PC-3 (cell line): ENCODE measurements around the gene PLK1. TPM values are rescaled to one million over a fixed set of nuclear protein-coding genes. Genes with fewer than 3 reads are reported as not detected.

Source experiments
- ATAC-seq: fragments of 200-7000 bp; cut with Tn5 transposase; 2 replicates; pipeline ENCODE4 v1.9.1; 2020; ENCODE audit warnings: mild to moderate bottlenecking, moderate library complexity
- BruUV-seq: library from RNA; stranded (reverse); fragments of 400-500 nt; replicated peaks from 2 replicates; lab custom pipeline; 2021; lab: Mats Ljungman, UMichigan
- CTCF ChIA-PET: fragments of 300-600 bp; sonication (Branson Sonifier 250); formaldehyde crosslinking; loops from one replicate; lab custom pipeline; 2022; ENCODE audit warnings: antibody characterized with exemption; lab: Charles Lee
- POLR2A ChIA-PET: fragments of 300-600 bp; sonication (Branson Sonifier 250); formaldehyde crosslinking; loops from one replicate; lab custom pipeline; 2022; ENCODE audit warnings: antibody characterized with exemption; ENCODE audit not compliant: unreplicated experiment; lab: Charles Lee
- DNase-seq: peaks from one replicate; pipeline ENCODE4 v3.0.0-alpha.2; 2015
- H2AFZ ChIP-seq: fragments of 300-600 bp; sonication (generic); 2 replicates; pipeline ENCODE4 v1.6.0; 2016; ENCODE audit warnings: antibody characterized with exemption, low read length
- H3F3A ChIP-seq: fragments of 300-600 bp; sonication (generic); one replicate; pipeline ENCODE4 v1.6.0; 2017; ENCODE audit warnings: antibody characterized with exemption, low read length, control low read depth, mild to moderate bottlenecking; ENCODE audit not compliant: unreplicated experiment
- H3K27ac ChIP-seq: fragments of 300-600 bp; sonication (generic); 2 replicates; pipeline ENCODE4 v1.5.1; 2016; ENCODE audit warnings: mild to moderate bottlenecking, low read length
- H3K27me3 ChIP-seq: fragments of 300-600 bp; sonication (generic); 2 replicates; pipeline ENCODE4 v1.6.1; 2016; ENCODE audit warnings: low read length, mixed read lengths
- H3K36me3 ChIP-seq: fragments of 300-600 bp; sonication (generic); 2 replicates; pipeline ENCODE4 v1.6.1; 2016; ENCODE audit warnings: low read depth, mixed run types, low read length, mixed read lengths
- H3K4me1 ChIP-seq: fragments of 300-600 bp; sonication (generic); 2 replicates; pipeline ENCODE4 v1.5.1; 2016; ENCODE audit warnings: low read length; ENCODE audit not compliant: insufficient read depth
- H3K4me2 ChIP-seq: fragments of 300-600 bp; sonication (generic); 2 replicates; pipeline ENCODE4 v1.6.0; 2016; ENCODE audit warnings: low read length
- H3K4me3 ChIP-seq: fragments of 300-600 bp; sonication (generic); 2 replicates; pipeline ENCODE4 v1.5.1; 2016; ENCODE audit warnings: mild to moderate bottlenecking, low read length, mixed read lengths
- H3K79me2 ChIP-seq: fragments of 300-600 bp; sonication (generic); 2 replicates; pipeline ENCODE4 v1.6.1; 2017; ENCODE audit warnings: low read length, mixed read lengths
- H3K9ac ChIP-seq: fragments of 300-600 bp; sonication (generic); 2 replicates; pipeline ENCODE4 v1.6.0; 2016; ENCODE audit warnings: mild to moderate bottlenecking, low read length
- H3K9me2 ChIP-seq: fragments of 300-600 bp; sonication (generic); replicated peaks from 2 replicates; pipeline ENCODE4 v1.6.1; 2016; ENCODE audit warnings: mixed run types, low read length, mixed read lengths
- H3K9me3 ChIP-seq: fragments of 300-600 bp; sonication (generic); 2 replicates; pipeline ENCODE4 v1.6.1; 2016; ENCODE audit warnings: low read length, mixed read lengths
- H4K20me1 ChIP-seq: fragments of 300-600 bp; sonication (generic); 2 replicates; pipeline ENCODE4 v1.6.1; 2016; ENCODE audit warnings: low read length, mixed read lengths
- EZH2 ChIP-seq: fragments of 300-600 bp; sonication (generic); IDR thresholded peaks from one replicate; pipeline ENCODE4 v1.6.1; 2017; ENCODE audit warnings: antibody characterized with exemption, mild to moderate bottlenecking, low read length; ENCODE audit not compliant: unreplicated experiment
- EZH2phosphoT487 ChIP-seq: fragments of 300-600 bp; sonication (generic); IDR thresholded peaks from 2 replicates; pipeline ENCODE4 v1.6.1; 2018; ENCODE audit warnings: mild to moderate bottlenecking, antibody characterized with exemption, low read length, borderline replicate concordance
- intact Hi-C: fragments of 100-400 bp; cut with micrococcal nuclease; formaldehyde crosslinking; loops from 2 replicates; pipeline ENCODE4 v1.9.0; 2023
- total RNA-seq: library from RNA; depleted of rRNA; stranded (reverse); fragments of >200 nt; gene quantifications from 2 replicates; pipeline ENCODE4 v1.2.3, GENCODE V29; 2014
- TF ChIP-seq, protein P1 (sequence below): fragments of 300-600 bp; sonication (generic); conservative IDR thresholded peaks from 2 replicates; pipeline ENCODE4 v1.5.1; 2017; ENCODE audit warnings: antibody characterized with exemption, low read depth, mild to moderate bottlenecking, low read length

The PLK1 gene
- total RNA-seq, 1 experiment from 2014 or later = 58.6 TPM

- H4K20me1 ChIP-seq = no peaks in the 10 kb centered on the region
- H3K4me1 ChIP-seq = no peaks in the 10 kb centered on the region
- TF ChIP-seq, protein P1, sequence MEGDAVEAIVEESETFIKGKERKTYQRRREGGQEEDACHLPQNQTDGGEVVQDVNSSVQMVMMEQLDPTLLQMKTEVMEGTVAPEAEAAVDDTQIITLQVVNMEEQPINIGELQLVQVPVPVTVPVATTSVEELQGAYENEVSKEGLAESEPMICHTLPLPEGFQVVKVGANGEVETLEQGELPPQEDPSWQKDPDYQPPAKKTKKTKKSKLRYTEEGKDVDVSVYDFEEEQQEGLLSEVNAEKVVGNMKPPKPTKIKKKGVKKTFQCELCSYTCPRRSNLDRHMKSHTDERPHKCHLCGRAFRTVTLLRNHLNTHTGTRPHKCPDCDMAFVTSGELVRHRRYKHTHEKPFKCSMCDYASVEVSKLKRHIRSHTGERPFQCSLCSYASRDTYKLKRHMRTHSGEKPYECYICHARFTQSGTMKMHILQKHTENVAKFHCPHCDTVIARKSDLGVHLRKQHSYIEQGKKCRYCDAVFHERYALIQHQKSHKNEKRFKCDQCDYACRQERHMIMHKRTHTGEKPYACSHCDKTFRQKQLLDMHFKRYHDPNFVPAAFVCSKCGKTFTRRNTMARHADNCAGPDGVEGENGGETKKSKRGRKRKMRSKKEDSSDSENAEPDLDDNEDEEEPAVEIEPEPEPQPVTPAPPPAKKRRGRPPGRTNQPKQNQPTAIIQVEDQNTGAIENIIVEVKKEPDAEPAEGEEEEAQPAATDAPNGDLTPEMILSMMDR = no peak
- TF ChIP-seq EZH2 (no peak), EZH2phosphoT487 (no peak)
- H3K9me3 ChIP-seq = no peaks in the 10 kb centered on the region
- H3K27me3 ChIP-seq = no peaks in the 10 kb centered on the region
- ChIA-PET CTCF (no interaction called here), POLR2A (no interaction called here)
- no peaks in the 10 kb centered on the region for H3F3A ChIP-seq
- ATAC-seq (no peak), DNase-seq (no peak)
- no peaks in the 10 kb centered on the region for H3K9me2 ChIP-seq
- no peak overlapping the region for H3K4me3 ChIP-seq
- H3K27ac ChIP-seq = no peak overlapping the region
- H3K9ac ChIP-seq = no peak overlapping the region
- H3K79me2 ChIP-seq = no peaks in the 10 kb centered on the region
- no peaks in the 10 kb centered on the region for H3K36me3 ChIP-seq
- no TSS peak for BruUV-seq
- H3K4me2 ChIP-seq = no peak overlapping the region
- no peak overlapping the region for H2AFZ ChIP-seq
- intact Hi-C loops = no loop called here
These were observed 26.3 kb downstream of the PLK1 start for GRCh38 chr16:23704772-23705516.

DNA sequence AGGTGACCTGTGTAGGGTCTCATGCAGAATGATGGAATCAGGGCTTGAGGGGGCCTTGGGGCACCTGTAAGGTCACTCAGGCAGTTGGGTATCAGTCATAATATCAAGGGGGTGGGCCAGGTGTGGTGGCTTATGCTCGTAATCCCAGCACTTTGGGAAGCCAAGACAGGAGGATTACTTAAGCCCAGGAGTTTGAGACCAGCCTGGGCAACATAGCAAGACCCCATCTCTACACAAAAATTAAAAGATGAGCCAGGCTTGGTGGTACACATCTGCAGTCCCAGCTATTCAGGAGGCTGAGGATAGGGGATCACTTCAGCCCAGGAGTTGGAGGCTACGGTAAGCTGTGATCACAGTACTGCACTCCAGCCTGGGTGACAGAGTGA is 26.8 kb downstream of the PLK1 start:
- BruUV-seq = no TSS peak
- no peak for ATAC-seq
- CTCF ChIA-PET = no interaction called here

DNA sequence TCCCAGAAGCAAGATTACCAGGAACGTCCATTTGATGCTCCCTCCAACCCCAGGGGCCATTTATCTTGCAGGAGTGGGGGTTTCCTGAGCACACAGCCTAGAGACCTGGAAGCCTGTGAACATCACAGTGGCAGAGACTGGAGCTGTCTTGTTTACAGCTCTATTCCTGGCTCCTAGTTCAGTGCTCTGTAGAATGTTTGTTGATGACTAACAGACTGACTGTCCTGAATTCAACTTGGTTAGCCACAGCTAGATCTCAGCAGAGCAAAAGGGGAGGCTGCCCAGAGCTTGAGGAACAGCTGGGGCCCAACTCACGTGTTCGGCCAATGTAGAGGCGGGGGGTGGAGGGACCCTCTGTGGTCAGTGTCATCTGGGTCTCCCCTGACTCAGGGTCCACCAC is 27.8 kb downstream of the PLK1 start:
- H3K4me1 ChIP-seq = no peaks in the 10 kb centered on the region
- H3K27ac ChIP-seq = no peak overlapping the region
- no peak for TF ChIP-seq EZH2phosphoT487
- no peak for TF ChIP-seq EZH2
- TF ChIP-seq, protein P1 = no peak
- no peaks in the 10 kb centered on the region for H4K20me1 ChIP-seq
- ATAC-seq (no peak), DNase-seq (no peak)
- no peak overlapping the region for H3K9ac ChIP-seq
- no peak overlapping the region for H3K4me2 ChIP-seq
- H2AFZ ChIP-seq = no peak overlapping the region
- CTCF ChIA-PET = no interaction called here
- H3K4me3 ChIP-seq = no peak overlapping the region
- no peaks in the 10 kb centered on the region for H3K27me3 ChIP-seq
- H3K9me2 ChIP-seq = no peaks in the 10 kb centered on the region
- no TSS peak for BruUV-seq
- POLR2A ChIA-PET = no interaction called here
- intact Hi-C loops = no loop called here
- no peaks in the 10 kb centered on the region for H3F3A ChIP-seq
- H3K9me3 ChIP-seq = no peaks in the 10 kb centered on the region
- H3K79me2 ChIP-seq = no peaks in the 10 kb centered on the region
- H3K36me3 ChIP-seq = no peaks in the 10 kb centered on the region

More for the DNA sequence above, 26.8 kb downstream of the PLK1 start:
- H4K20me1 ChIP-seq = no peaks in the 10 kb centered on the region
- H2AFZ ChIP-seq = no peak overlapping the region
- no peaks in the 10 kb centered on the region for H3K36me3 ChIP-seq
- H3K9me2 ChIP-seq = no peaks in the 10 kb centered on the region
- H3F3A ChIP-seq = no peaks in the 10 kb centered on the region
- no peaks in the 10 kb centered on the region for H3K9me3 ChIP-seq
- POLR2A ChIA-PET = no interaction called here
- no peak overlapping the region for H3K9ac ChIP-seq
- intact Hi-C loops = no loop called here
- H3K27me3 ChIP-seq = no peaks in the 10 kb centered on the region
- no peak overlapping the region for H3K4me3 ChIP-seq
- DNase-seq = no peak
- no peak for TF ChIP-seq EZH2phosphoT487
- H3K27ac ChIP-seq = no peak overlapping the region
- no peaks in the 10 kb centered on the region for H3K4me1 ChIP-seq
- no peaks in the 10 kb centered on the region for H3K79me2 ChIP-seq
- no peak overlapping the region for H3K4me2 ChIP-seq
